HL-60 (cell line): ENCODE results near the gene PNMA1.
"Not testable (repeated sequence)": the region's sequence is repeated elsewhere in the genome, so short reads cannot be mapped to it uniquely, and the experiment has no call there.

Experiments used
- POLR2AphosphoS5 ChIP-seq: IDR thresholded peaks from 2 replicates; pipeline ENCODE4 v1.6.1; 2012; ENCODE audit warnings: low read depth
- REST ChIP-seq: IDR thresholded peaks from 2 replicates; pipeline ENCODE4 v1.6.1; 2012; ENCODE audit warnings: low read depth; ENCODE audit not compliant: insufficient replicate concordance
- TF ChIP-seq, protein P1 (sequence below): IDR thresholded peaks from one replicate; pipeline ENCODE4 v1.5.1; 2011; ENCODE audit warnings: low read length, control low read depth, inconsistent platforms; ENCODE audit not compliant: insufficient read depth

DNA sequence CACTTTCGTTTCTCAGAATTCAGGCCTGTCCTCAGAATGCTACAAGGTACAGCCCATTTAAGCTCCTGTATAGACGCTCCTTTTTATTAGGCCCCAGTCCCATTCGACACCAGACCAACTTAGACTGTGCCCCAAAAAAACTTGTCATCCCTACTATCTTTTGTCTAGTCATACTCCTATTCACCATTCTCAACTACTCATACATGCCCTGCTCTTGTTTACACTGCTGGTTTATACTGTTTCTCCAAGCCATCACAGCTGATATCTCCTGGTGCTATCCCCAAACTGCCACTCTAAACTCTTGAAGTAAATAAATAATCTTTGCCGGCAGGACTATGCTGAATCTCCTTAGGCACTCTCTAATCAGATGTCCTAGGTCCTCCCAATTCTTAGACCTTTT lies 6.1 kb downstream of the PNMA1 start:
- not testable (repeated sequence) for TF ChIP-seq REST, POLR2AphosphoS5
- TF ChIP-seq, protein P1, sequence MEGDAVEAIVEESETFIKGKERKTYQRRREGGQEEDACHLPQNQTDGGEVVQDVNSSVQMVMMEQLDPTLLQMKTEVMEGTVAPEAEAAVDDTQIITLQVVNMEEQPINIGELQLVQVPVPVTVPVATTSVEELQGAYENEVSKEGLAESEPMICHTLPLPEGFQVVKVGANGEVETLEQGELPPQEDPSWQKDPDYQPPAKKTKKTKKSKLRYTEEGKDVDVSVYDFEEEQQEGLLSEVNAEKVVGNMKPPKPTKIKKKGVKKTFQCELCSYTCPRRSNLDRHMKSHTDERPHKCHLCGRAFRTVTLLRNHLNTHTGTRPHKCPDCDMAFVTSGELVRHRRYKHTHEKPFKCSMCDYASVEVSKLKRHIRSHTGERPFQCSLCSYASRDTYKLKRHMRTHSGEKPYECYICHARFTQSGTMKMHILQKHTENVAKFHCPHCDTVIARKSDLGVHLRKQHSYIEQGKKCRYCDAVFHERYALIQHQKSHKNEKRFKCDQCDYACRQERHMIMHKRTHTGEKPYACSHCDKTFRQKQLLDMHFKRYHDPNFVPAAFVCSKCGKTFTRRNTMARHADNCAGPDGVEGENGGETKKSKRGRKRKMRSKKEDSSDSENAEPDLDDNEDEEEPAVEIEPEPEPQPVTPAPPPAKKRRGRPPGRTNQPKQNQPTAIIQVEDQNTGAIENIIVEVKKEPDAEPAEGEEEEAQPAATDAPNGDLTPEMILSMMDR: not testable (repeated sequence)
